Breast epithelium (tissue), 3 donors: ENCODE data around the gene BIK.

Experiments used
- POLR2A ChIP-seq: fragments of 450-650 bp; IDR thresholded peaks from one replicate; pipeline ENCODE4 v1.6.1; 2016; ENCODE audit warnings: antibody characterized with exemption, mild to moderate bottlenecking, moderate library complexity
- TF ChIP-seq, protein P1 (sequence below), 3 donors: fragments of 450-650 bp; IDR thresholded peaks; one replicate each; pipeline ENCODE4 v1.5.1; 2016 to 2017; ENCODE audit warnings: antibody characterized with exemption in 3 of 3, mild to moderate bottlenecking in 3 of 3, moderate library complexity in 3 of 3

DNA sequence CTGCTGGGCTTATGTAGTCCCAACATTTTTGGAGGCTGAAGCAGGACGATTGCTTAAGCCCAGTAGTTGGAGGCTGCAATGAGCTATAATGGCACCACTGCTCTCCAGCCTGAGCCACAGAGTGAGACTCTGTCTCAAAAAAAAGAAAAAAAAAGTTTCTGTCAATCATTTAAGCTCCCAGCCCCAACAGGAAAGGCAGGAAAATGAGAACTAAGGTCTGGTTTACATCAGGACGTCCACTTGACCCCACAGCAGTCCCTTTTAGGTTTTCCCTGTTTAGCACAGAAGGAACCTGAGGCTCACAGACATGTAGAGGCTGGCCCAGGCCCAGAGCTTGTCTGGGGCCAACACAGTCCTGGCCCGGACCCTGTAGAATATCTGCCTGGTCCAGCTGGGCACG, 12.2 kb upstream of the BIK start:
- TF ChIP-seq, protein P1, sequence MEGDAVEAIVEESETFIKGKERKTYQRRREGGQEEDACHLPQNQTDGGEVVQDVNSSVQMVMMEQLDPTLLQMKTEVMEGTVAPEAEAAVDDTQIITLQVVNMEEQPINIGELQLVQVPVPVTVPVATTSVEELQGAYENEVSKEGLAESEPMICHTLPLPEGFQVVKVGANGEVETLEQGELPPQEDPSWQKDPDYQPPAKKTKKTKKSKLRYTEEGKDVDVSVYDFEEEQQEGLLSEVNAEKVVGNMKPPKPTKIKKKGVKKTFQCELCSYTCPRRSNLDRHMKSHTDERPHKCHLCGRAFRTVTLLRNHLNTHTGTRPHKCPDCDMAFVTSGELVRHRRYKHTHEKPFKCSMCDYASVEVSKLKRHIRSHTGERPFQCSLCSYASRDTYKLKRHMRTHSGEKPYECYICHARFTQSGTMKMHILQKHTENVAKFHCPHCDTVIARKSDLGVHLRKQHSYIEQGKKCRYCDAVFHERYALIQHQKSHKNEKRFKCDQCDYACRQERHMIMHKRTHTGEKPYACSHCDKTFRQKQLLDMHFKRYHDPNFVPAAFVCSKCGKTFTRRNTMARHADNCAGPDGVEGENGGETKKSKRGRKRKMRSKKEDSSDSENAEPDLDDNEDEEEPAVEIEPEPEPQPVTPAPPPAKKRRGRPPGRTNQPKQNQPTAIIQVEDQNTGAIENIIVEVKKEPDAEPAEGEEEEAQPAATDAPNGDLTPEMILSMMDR (IDR thresholded peaks at IDR 0.05) = no peak
- no peak for TF ChIP-seq POLR2A
